GM12878 (cell line): ENCODE results near the gene SLC4A2. TPM values are rescaled to one million over a fixed set of nuclear protein-coding genes. Genes with fewer than 3 reads are reported as not detected.

Experiments used
- ATAC-seq: fragments of 200-7000 bp; cut with Tn5 transposase; 3 replicates; pipeline ENCODE4 v1.9.1; 2020; ENCODE audit warnings: mild to moderate bottlenecking, moderate library complexity
- BruUV-seq: library from RNA; stranded (reverse); fragments of 400-500 nt; replicated peaks from 2 replicates; lab custom pipeline; 2021; lab: Mats Ljungman, UMichigan
- CTCF ChIA-PET: fragments of 300-600 bp; sonication (Branson Sonifier 250); formaldehyde crosslinking; extraction: SDS; loops from one replicate; lab custom pipeline; 2021; ENCODE audit warnings: inconsistent platforms; lab: Yijun Ruan, JAX
- POLR2A ChIA-PET: fragments of 350-600 bp; formaldehyde crosslinking; extraction: SDS; loops from one replicate; lab custom pipeline; 2021; ENCODE audit warnings: inconsistent platforms; lab: Charles Lee
- RAD21 ChIA-PET: fragments of 300-600 bp; sonication (Branson Sonifier 250); formaldehyde crosslinking; loops from one replicate; lab custom pipeline; 2023; ENCODE audit warnings: antibody characterized with exemption; ENCODE audit not compliant: unreplicated experiment; lab: Charles Lee
- SMC1A ChIA-PET: fragments of 300-600 bp; sonication (Branson Sonifier 250); formaldehyde crosslinking; loops from one replicate; lab custom pipeline; 2023; ENCODE audit not compliant: unreplicated experiment, uncharacterized antibody; lab: Charles Lee
- DNase-seq: peaks from one replicate; pipeline ENCODE4 v3.0.0-alpha.2; 2011; ENCODE audit warnings: low read depth, low spot score
- FAIRE-seq: peaks from 3 replicates; lab custom pipeline; 2011; peaks lifted over from hg19 to GRCh38; lab: Jason Lieb, UNC
- H2AFZ ChIP-seq: 2 replicates; pipeline ENCODE4 v1.6.0; 2011; ENCODE audit warnings: low read depth, low read length, control low read depth; ENCODE audit not compliant: control insufficient read depth
- H3K27ac ChIP-seq: 2 replicates; pipeline ENCODE4 v1.5.1; 2011; ENCODE audit warnings: control low read depth; ENCODE audit not compliant: control insufficient read depth, insufficient read depth
- H3K27me3 ChIP-seq, 2 experiments: replicated peaks in 1 of 2; 2 replicates each; pipeline versions ENCODE4 v1.6.0 to v1.6.1; 2011; ENCODE audit warnings: low read length in 1 of 2; ENCODE audit not compliant: control insufficient read depth in 2 of 2, insufficient read depth in 2 of 2
- H3K36me3 ChIP-seq, 2 experiments: 2 replicates each; pipeline ENCODE4 v1.5.1; 2011; ENCODE audit warnings: low read length in 1 of 2; ENCODE audit not compliant: control insufficient read depth in 2 of 2, insufficient read depth in 2 of 2
- H3K4me1 ChIP-seq: 2 replicates; pipeline ENCODE4 v1.6.1; 2011; ENCODE audit warnings: mild to moderate bottlenecking, low read length, moderate library complexity, mixed read lengths; ENCODE audit not compliant: control insufficient read depth, insufficient read depth
- H3K4me2 ChIP-seq: 2 replicates; pipeline ENCODE4 v1.6.0; 2011; ENCODE audit warnings: control low read depth; ENCODE audit not compliant: control insufficient read depth, insufficient read depth
- H3K4me3 ChIP-seq: fragments of 200-600 bp; sonication (generic); 2 replicates; pipeline ENCODE4 v1.5.1; 2016
- H3K79me2 ChIP-seq: 2 replicates; pipeline ENCODE4 v1.6.0; 2011; ENCODE audit warnings: low read length; ENCODE audit not compliant: control insufficient read depth, insufficient read depth
- H3K9ac ChIP-seq: 2 replicates; pipeline ENCODE4 v1.8.0; 2011; ENCODE audit warnings: low read length, control low read depth, mixed read lengths; ENCODE audit not compliant: control insufficient read depth, insufficient read depth
- H3K9me3 ChIP-seq: replicated peaks from 3 replicates; pipeline ENCODE4 v1.5.1; 2011; ENCODE audit warnings: mild to moderate bottlenecking, low read length; ENCODE audit not compliant: control insufficient read depth, insufficient read depth
- H4K20me1 ChIP-seq: 2 replicates; pipeline ENCODE4 v1.6.0; 2011; ENCODE audit not compliant: control insufficient read depth, insufficient read depth
- BHLHE40 ChIP-seq, 2 experiments: fragments of 450-650 bp in 1 of 2; IDR thresholded peaks; 2 replicates each; pipeline ENCODE4 v1.6.1; 2011 to 2017; ENCODE audit warnings: low read depth in 2 of 2, borderline replicate concordance in 1 of 2, improper control_type of control experiment in 1 of 2, low read length in 1 of 2, mild to moderate bottlenecking in 1 of 2
- CHD2 ChIP-seq: IDR thresholded peaks from 2 replicates; pipeline ENCODE4 v1.6.1; 2011; ENCODE audit warnings: low read depth, low read length, improper control_type of control experiment, borderline replicate concordance
- CTCF ChIP-seq, 3 experiments: IDR thresholded peaks in 2 of 3; conservative IDR thresholded peaks in 1 of 3; 2 replicates each; pipeline ENCODE4 v1.5.1; 2011; ENCODE audit warnings: low read depth in 3 of 3, low read length in 3 of 3, mild to moderate bottlenecking in 3 of 3, control low read depth in 2 of 3, moderate library complexity in 2 of 3, inconsistent platforms in 1 of 3, mixed read lengths in 1 of 3; ENCODE audit not compliant: control insufficient read depth in 2 of 3, insufficient read depth in 1 of 3; ENCODE audit errors: extremely low read depth in 1 of 3
- DPF2 ChIP-seq: fragments of 450-650 bp; IDR thresholded peaks from 2 replicates; pipeline ENCODE4 v1.6.1; 2017; ENCODE audit warnings: mild to moderate bottlenecking
- GATAD2B ChIP-seq: fragments of 450-650 bp; conservative IDR thresholded peaks from 2 replicates; pipeline ENCODE4 v1.6.1; 2017; ENCODE audit warnings: low read depth, mild to moderate bottlenecking, moderate library complexity
- IKZF1 ChIP-seq: fragments of 450-650 bp; conservative IDR thresholded peaks from 2 replicates; pipeline ENCODE4 v1.6.1; 2017; ENCODE audit warnings: antibody characterized with exemption, mild to moderate bottlenecking
- PAX8 ChIP-seq: fragments of 450-650 bp; IDR thresholded peaks from 2 replicates; pipeline ENCODE4 v1.6.1; 2017; ENCODE audit warnings: mild to moderate bottlenecking, moderate library complexity
- SMARCA5 ChIP-seq: fragments of 450-650 bp; IDR thresholded peaks from 2 replicates; pipeline ENCODE4 v1.6.1; 2017; ENCODE audit warnings: mild to moderate bottlenecking
- WGBS: methylation state at CpG from one replicate; pipeline ENCODE4 v1.1.6; 2016; ENCODE audit warnings: low lambda C conversion rate; ENCODE audit not compliant: insufficient replicate concordance, insufficient coverage; ENCODE audit errors: missing lambda C conversion rate; 5-methylcytosine and 5-hydroxymethylcytosine counted together
- in situ Hi-C: fragments of 300-500 bp; cut with MboI; formaldehyde crosslinking; loops from 9 replicates; pipeline ENCODE4 v1.14.3; 2018; ENCODE audit warnings: mixed read lengths
- intact Hi-C: fragments of 100-400 bp; cut with micrococcal nuclease; formaldehyde crosslinking; loops from one replicate; pipeline ENCODE4 v1.14.2; 2022; ENCODE audit not compliant: unreplicated experiment
- polyA plus RNA-seq, 11 experiments: library from polyadenylated mRNA; depleted of rRNA in 4 of 11; unstranded in 6 of 11; stranded (reverse) in 5 of 11; fragments of >200 nt; fragmentation: Nextera tagmentation in 4 of 11; fragmentation: Illumina TruSeq in 1 of 11; extraction: Ambion mirVana in 4 of 11; extraction: Trizol in 1 of 11; gene quantifications; 1 replicate in 1 of 11; 2 replicates in 10 of 11; pipeline versions ENCODE4 v1.2.1 to v1.2.3, GENCODE V29; 2011 to 2016; ENCODE audit warnings: inconsistent platforms in 2 of 11, missing spikeins in 2 of 11, low read depth in 1 of 11
- total RNA-seq, 4 experiments: library from RNA; depleted of rRNA in 3 of 4; stranded (reverse); fragments of >200 nt in 3 of 4; fragmentation: Illumina TruSeq in 1 of 4; extraction: Trizol in 1 of 4; gene quantifications; 2 replicates each; pipeline versions ENCODE4 v1.2.1 to v1.2.3, GENCODE V29; 2013 to 2021

Gene SLC4A2
- total and polyA plus RNA-seq, 10 of the 15 experiments (the other 5 are each of a cell fraction or from before 2014, with no cell fraction given): 2.7 to 78.6 (median 30.1) TPM

GRCh38 chr7:151060416-151061212, 1.2 kb downstream of the SLC4A2 start:
- peaks cover 0 to 3% of the 10 kb centered on the region in 2 experiments; a peak in 3 of 4 replicates for H3K36me3 ChIP-seq
- no peaks in the 10 kb centered on the region for H3K27me3 ChIP-seq
- peaks cover 21% of the 10 kb centered on the region for H3K79me2 ChIP-seq
- peak overlapping the region; percentile 86 for H3K9ac ChIP-seq
- in situ Hi-C loops: no loop called here
- H3K9me3 ChIP-seq: no peaks in the 10 kb centered on the region
- ChIA-PET SMC1A (interaction anchor here (0.7 kb wide), 1 partner anchor 24 kb away, joined by 3 read pairs; no protein-coding TSS in a partner anchor), RAD21 (interaction anchor here (0.6 to 1.4 kb wide), 3 partner anchors 29 to 50 kb away, joined by 3 to 4 read pairs (median 3); no protein-coding TSS in a partner anchor), POLR2A (interaction anchor here (0.7 kb wide), 1 partner anchor 25 kb away, joined by 3 read pairs; no protein-coding TSS in a partner anchor), CTCF (interaction anchor here (0.6 to 1.8 kb wide), 9 partner anchors 17 to 274 kb away, joined by 3 to 8 read pairs (median 4); no protein-coding TSS in a partner anchor)
- H2AFZ ChIP-seq: no peak overlapping the region
- no peaks in the 10 kb centered on the region for H4K20me1 ChIP-seq
- peak overlapping the region; percentile 52 for H3K27ac ChIP-seq
- no peak for FAIRE-seq
- peaks cover 24% of the 10 kb centered on the region for H3K4me1 ChIP-seq
- WGBS: 18% methylated on average over 20 of the region's 21 CpGs
- peak overlapping the region; percentile 99 for H3K4me3 ChIP-seq
- BruUV-seq: TSS peak; percentile 57
- ATAC-seq: peak; percentile 3; the same call in 2 of the 3 replicates
- DNase-seq: no peak
- TF ChIP-seq BHLHE40 (IDR thresholded peaks at IDR 0.05; ENCODE audit: borderline replicate concordance in 1 of 2, low read depth in 2 of 2, low read length in 1 of 2): peak in 1 of 2 experiments; percentile 18; a peak in 1 of 4 replicates
- no peak for TF ChIP-seq PAX8
- TF ChIP-seq CHD2: peak; percentile 53; the same call in 1 of the 2 replicates
- TF ChIP-seq DPF2: no peak
- TF ChIP-seq IKZF1: peak; percentile 19; the same call in 1 of the 2 replicates
- TF ChIP-seq CTCF (IDR thresholded peaks at IDR 0.05 in 2 of 3, conservative IDR thresholded peaks at IDR 0.05 in 1 of 3; ENCODE audit: control insufficient read depth in 2 of 3, extremely low read depth in 1 of 3, insufficient read depth in 1 of 3, low read depth in 3 of 3, low read length in 3 of 3): peak in 1 of 3 experiments; percentile 6; a peak in 1 of 6 replicates
- 0 out of 2 replicates have a peak, but pooled peaks have one; percentile 22 for TF ChIP-seq GATAD2B
- no peak for TF ChIP-seq SMARCA5
- peak overlapping the region; percentile 96 for H3K4me2 ChIP-seq
- intact Hi-C loops: no loop called here
